H1 (cell line): ENCODE data around the gene FCHSD1. TPM values are rescaled to one million over a fixed set of nuclear protein-coding genes. Genes with fewer than 3 reads are reported as not detected.

Experiments
- BACH1 ChIP-seq: IDR thresholded peaks from 2 replicates; pipeline ENCODE4 v1.6.1; 2012; ENCODE audit warnings: low read length, improper control_type of control experiment
- PHF8 ChIP-seq: fragments of 200-600 bp; sonication (generic); conservative IDR thresholded peaks from 2 replicates; pipeline ENCODE4 v1.7.1; 2012; ENCODE audit warnings: low read depth, mild to moderate bottlenecking, inconsistent platforms, low read length, moderate library complexity
- RAD21 ChIP-seq, 2 experiments: IDR thresholded peaks in 1 of 2; conservative IDR thresholded peaks in 1 of 2; 2 replicates each; pipeline ENCODE4 v1.6.1; 2011; ENCODE audit warnings: low read depth in 2 of 2, low read length in 2 of 2, improper control_type of control experiment in 1 of 2, inconsistent platforms in 1 of 2, mild to moderate bottlenecking in 1 of 2, moderate library complexity in 1 of 2
- RXRA ChIP-seq: IDR thresholded peaks from 2 replicates; pipeline ENCODE4 v1.6.1; 2011; ENCODE audit warnings: low read depth, mild to moderate bottlenecking, low read length, moderate library complexity; ENCODE audit not compliant: insufficient read depth
- SIRT6 ChIP-seq: IDR thresholded peaks from one replicate; pipeline ENCODE4 v1.7.1; 2012; ENCODE audit warnings: low read length, inconsistent platforms
- USF2 ChIP-seq: IDR thresholded peaks from 2 replicates; pipeline ENCODE4 v1.6.1; 2011; ENCODE audit warnings: low read length, improper control_type of control experiment
- polyA plus RNA-seq, 7 experiments: library from polyadenylated mRNA; depleted of rRNA in 3 of 7; stranded (reverse) in 5 of 7; unstranded in 2 of 7; fragments of >200 nt in 5 of 7; fragments of 200-250 nt in 2 of 7; gene quantifications; 1 replicate in 5 of 7; 2 replicates in 1 of 7; 4 replicates in 1 of 7; pipeline versions ENCODE4 v1.2.1 to v1.2.3, GENCODE V29; 2011 to 2013; ENCODE audit warnings: missing spikeins in 2 of 7, mixed read lengths in 2 of 7
- total RNA-seq: library from RNA; stranded (reverse); fragmentation: NEBNext Ultra II Directional; extraction: Animal tissue kit (Norgen Biotek cat#: 25700); gene quantifications from 2 replicates; pipeline ENCODE4 v1.2.1, GENCODE V29; 2021

The FCHSD1 gene
- total and polyA plus RNA-seq, 2 of the 8 experiments (the other 6 are each of a cell fraction or from before 2014, with no cell fraction given): 22.0 to 30.1 TPM

DNA sequence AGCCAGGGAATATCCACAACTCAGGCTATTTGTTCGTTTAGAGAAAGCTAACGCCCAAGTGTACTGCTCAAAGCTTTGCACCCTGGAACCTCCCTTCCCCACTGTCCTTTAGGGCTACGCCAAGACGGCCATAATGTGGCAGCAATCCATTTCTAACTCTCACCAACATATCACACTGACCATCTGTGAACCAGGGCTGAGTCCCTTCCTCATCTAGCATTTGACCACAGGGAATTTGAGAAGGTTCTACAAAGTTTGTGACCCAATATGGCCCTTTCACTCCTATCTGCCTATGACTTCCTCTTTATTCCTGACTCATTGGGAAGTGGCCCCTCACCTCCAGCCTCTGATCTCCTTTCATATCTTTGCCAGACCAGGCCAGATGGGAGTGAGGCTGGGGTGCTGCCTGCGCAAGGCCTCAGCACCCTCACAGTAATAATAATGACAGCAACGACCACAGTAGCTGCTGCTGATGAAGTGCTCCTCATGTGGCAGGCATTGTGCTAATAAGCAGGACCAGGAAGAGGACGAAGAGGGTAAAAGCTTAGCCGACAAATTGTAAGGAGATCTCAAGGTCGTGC is 40.2 kb upstream of the FCHSD1 start (continued):
- TF ChIP-seq BACH1 (no peak), PHF8 (no peak), RXRA (no peak), USF2 (no peak), RAD21 (IDR thresholded peaks at IDR 0.05 in 1 of 2, conservative IDR thresholded peaks at IDR 0.05 in 1 of 2; ENCODE audit: low read depth in 2 of 2, low read length in 2 of 2) (no peak), SIRT6 (no peak)
